GM23338 (cell line): ENCODE results near the gene PLS1. TPM values are rescaled to one million over a fixed set of nuclear protein-coding genes. Genes with fewer than 3 reads are reported as not detected.

Experiments used
- ATAC-seq: fragments of 200-7000 bp; cut with Tn5 transposase; 3 replicates; pipeline ENCODE4 v1.9.1; 2020
- DNase-seq: peaks from one replicate; pipeline ENCODE4 v3.0.0-alpha.2; 2015; ENCODE audit warnings: low spot score
- H2AFZ ChIP-seq: fragments of 200-600 bp; sonication (generic); 2 replicates; pipeline ENCODE4 v1.8.0; 2016; ENCODE audit warnings: antibody characterized with exemption, mild to moderate bottlenecking, moderate library complexity
- H3F3A ChIP-seq: fragments of 200-600 bp; sonication (generic); replicated peaks from 2 replicates; pipeline ENCODE4 v1.8.0; 2017; ENCODE audit warnings: antibody characterized with exemption, mixed run types, low read depth
- H3K27ac ChIP-seq: fragments of 200-600 bp; sonication (generic); 2 replicates; pipeline ENCODE4 v1.6.1; 2016; ENCODE audit warnings: low read depth
- H3K27me3 ChIP-seq: fragments of 200-600 bp; sonication (generic); 2 replicates; pipeline ENCODE4 v1.8.0; 2016; ENCODE audit warnings: mild to moderate bottlenecking, mixed run types, moderate library complexity; ENCODE audit not compliant: insufficient read depth
- H3K36me3 ChIP-seq: fragments of 200-600 bp; sonication (generic); 2 replicates; pipeline ENCODE4 v1.8.0; 2016; ENCODE audit warnings: mild to moderate bottlenecking; ENCODE audit not compliant: insufficient read depth
- H3K4me1 ChIP-seq: fragments of 200-600 bp; sonication (generic); 2 replicates; pipeline ENCODE4 v1.8.0; 2016; ENCODE audit warnings: mild to moderate bottlenecking, moderate library complexity; ENCODE audit not compliant: insufficient read depth
- H3K4me2 ChIP-seq: fragments of 200-600 bp; sonication (generic); 2 replicates; pipeline ENCODE4 v1.7.1; 2017; ENCODE audit warnings: mixed run types
- H3K4me3 ChIP-seq: fragments of 200-600 bp; sonication (generic); 2 replicates; pipeline ENCODE4 v1.6.1; 2016; ENCODE audit warnings: mixed run types
- H3K79me2 ChIP-seq: fragments of 200-600 bp; sonication (generic); replicated peaks from 2 replicates; pipeline ENCODE4 v1.8.0; 2017; ENCODE audit warnings: mild to moderate bottlenecking; ENCODE audit not compliant: insufficient read depth
- H3K9me2 ChIP-seq: fragments of 200-600 bp; sonication (generic); 2 replicates; pipeline ENCODE4 v1.8.0; 2017; ENCODE audit not compliant: insufficient read depth
- H4K20me1 ChIP-seq: fragments of 200-600 bp; sonication (generic); replicated peaks from 2 replicates; pipeline ENCODE4 v1.8.0; 2017; ENCODE audit warnings: mild to moderate bottlenecking; ENCODE audit not compliant: insufficient read depth
- H3K27ac Mint-ChIP-seq: 2 replicates; pipeline ENCODE4 v1.8.0; 2020; ENCODE audit warnings: inconsistent platforms, mild to moderate bottlenecking, moderate library complexity, mixed read lengths
- H3K27me3 Mint-ChIP-seq: 3 replicates; pipeline ENCODE4 v1.8.0; 2022; ENCODE audit warnings: low read depth, mild to moderate bottlenecking, moderate library complexity, mixed read lengths, inconsistent platforms; ENCODE audit not compliant: insufficient read depth, poor library complexity
- H3K36me3 Mint-ChIP-seq: 3 replicates; pipeline ENCODE4 v1.8.0; 2021; ENCODE audit warnings: low read depth, mild to moderate bottlenecking, inconsistent platforms, moderate library complexity, mixed read lengths
- H3K4me1 Mint-ChIP-seq: 3 replicates; pipeline ENCODE4 v1.8.0; 2020; ENCODE audit warnings: mild to moderate bottlenecking, inconsistent platforms, mixed read lengths
- H3K4me3 Mint-ChIP-seq: 3 replicates; pipeline ENCODE4 v1.8.0; 2021; ENCODE audit warnings: moderate library complexity, mild to moderate bottlenecking, inconsistent platforms, mixed read lengths
- H3K9me3 Mint-ChIP-seq: 3 replicates; pipeline ENCODE4 v1.8.0; 2020; ENCODE audit warnings: moderate library complexity, mild to moderate bottlenecking, inconsistent platforms, mixed read lengths
- EZH2 ChIP-seq: fragments of 200-600 bp; sonication (generic); IDR thresholded peaks from one replicate; pipeline ENCODE4 v1.8.0; 2017; ENCODE audit warnings: antibody characterized with exemption, mild to moderate bottlenecking, low read depth; ENCODE audit not compliant: unreplicated experiment
- EZH2phosphoT487 ChIP-seq: fragments of 200-600 bp; sonication (generic); IDR thresholded peaks from one replicate; pipeline ENCODE4 v1.8.1; 2018; ENCODE audit warnings: antibody characterized with exemption; ENCODE audit not compliant: unreplicated experiment
- POLR2AphosphoS5 ChIP-seq: IDR thresholded peaks from 2 replicates; pipeline ENCODE4 v1.6.1; 2016; ENCODE audit warnings: antibody characterized with exemption, low read depth
- STAT1 ChIP-seq: IDR thresholded peaks from one replicate; pipeline ENCODE4 v1.6.1; 2016; ENCODE audit warnings: antibody characterized with exemption; ENCODE audit not compliant: unreplicated experiment
- polyA plus RNA-seq: library from polyadenylated mRNA; unstranded; fragments of >200 nt; fragmentation: Nextera tagmentation; extraction: Ambion mirVana; gene quantifications from 2 replicates; pipeline ENCODE4 v1.2.1, GENCODE V29; 2016
- total RNA-seq: library from RNA; depleted of rRNA; stranded (reverse); fragments of >200 nt; shearing (Covaris generic); gene quantifications from 2 replicates; pipeline ENCODE4 v1.2.3, GENCODE V29; 2014
- TF ChIP-seq, protein P1 (sequence below): fragments of 250-450 bp; sonication (Bioruptor Pico); IDR thresholded peaks from 2 replicates; pipeline ENCODE4 v1.5.0; 2020; ENCODE audit warnings: mild to moderate bottlenecking, moderate library complexity
- TF ChIP-seq, protein P2 (sequence below): IDR thresholded peaks from 2 replicates; pipeline ENCODE4 v1.6.1; 2016; ENCODE audit warnings: antibody characterized with exemption

The PLS1 gene
- total and polyA plus RNA-seq, 2 experiments from 2014 or later, result 18.4 to 42.2 TPM

DNA sequence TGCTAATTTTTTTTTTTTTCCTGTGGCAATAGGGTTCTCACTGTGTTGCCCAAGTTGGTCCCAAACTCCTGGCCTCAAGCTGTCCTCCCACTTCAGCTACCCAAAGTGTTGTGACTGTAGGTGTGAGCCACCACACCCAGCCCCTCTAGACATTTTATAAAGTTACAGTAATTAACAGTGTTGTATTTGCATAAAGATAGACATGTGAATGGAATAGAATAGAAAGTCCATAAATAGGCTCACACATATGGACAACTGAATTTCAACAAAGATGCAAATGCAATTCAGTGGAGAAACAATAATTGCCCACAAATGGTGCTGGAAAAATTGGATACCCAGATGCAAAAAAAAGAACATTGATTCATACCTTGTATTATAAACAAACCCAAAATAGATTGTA lies 39.9 kb downstream of the PLS1 start:
- Histone ChIP-seq H3K4me1 (no peaks in the 10 kb centered on the region), H3K27me3 (no peaks in the 10 kb centered on the region), H3K9me2 (no peaks in the 10 kb centered on the region), H3K27ac (no peak overlapping the region), H3F3A (no peaks in the 10 kb centered on the region), H4K20me1 (no peaks in the 10 kb centered on the region), H3K79me2 (no peaks in the 10 kb centered on the region), H3K4me2 (no peak overlapping the region), H3K36me3 (no peaks in the 10 kb centered on the region), H3K4me3 (no peak overlapping the region), H2AFZ (no peak overlapping the region)
- Mint-ChIP-seq H3K27me3 (no peaks in the 10 kb centered on the region), H3K4me3 (no peak overlapping the region), H3K27ac (no peak overlapping the region), H3K9me3 (no peaks in the 10 kb centered on the region), H3K4me1 (no peaks in the 10 kb centered on the region), H3K36me3 (no peaks in the 10 kb centered on the region)
- no peak for ATAC-seq
- TF ChIP-seq EZH2 (no peak), EZH2phosphoT487 (no peak)
- TF ChIP-seq, protein P1, sequence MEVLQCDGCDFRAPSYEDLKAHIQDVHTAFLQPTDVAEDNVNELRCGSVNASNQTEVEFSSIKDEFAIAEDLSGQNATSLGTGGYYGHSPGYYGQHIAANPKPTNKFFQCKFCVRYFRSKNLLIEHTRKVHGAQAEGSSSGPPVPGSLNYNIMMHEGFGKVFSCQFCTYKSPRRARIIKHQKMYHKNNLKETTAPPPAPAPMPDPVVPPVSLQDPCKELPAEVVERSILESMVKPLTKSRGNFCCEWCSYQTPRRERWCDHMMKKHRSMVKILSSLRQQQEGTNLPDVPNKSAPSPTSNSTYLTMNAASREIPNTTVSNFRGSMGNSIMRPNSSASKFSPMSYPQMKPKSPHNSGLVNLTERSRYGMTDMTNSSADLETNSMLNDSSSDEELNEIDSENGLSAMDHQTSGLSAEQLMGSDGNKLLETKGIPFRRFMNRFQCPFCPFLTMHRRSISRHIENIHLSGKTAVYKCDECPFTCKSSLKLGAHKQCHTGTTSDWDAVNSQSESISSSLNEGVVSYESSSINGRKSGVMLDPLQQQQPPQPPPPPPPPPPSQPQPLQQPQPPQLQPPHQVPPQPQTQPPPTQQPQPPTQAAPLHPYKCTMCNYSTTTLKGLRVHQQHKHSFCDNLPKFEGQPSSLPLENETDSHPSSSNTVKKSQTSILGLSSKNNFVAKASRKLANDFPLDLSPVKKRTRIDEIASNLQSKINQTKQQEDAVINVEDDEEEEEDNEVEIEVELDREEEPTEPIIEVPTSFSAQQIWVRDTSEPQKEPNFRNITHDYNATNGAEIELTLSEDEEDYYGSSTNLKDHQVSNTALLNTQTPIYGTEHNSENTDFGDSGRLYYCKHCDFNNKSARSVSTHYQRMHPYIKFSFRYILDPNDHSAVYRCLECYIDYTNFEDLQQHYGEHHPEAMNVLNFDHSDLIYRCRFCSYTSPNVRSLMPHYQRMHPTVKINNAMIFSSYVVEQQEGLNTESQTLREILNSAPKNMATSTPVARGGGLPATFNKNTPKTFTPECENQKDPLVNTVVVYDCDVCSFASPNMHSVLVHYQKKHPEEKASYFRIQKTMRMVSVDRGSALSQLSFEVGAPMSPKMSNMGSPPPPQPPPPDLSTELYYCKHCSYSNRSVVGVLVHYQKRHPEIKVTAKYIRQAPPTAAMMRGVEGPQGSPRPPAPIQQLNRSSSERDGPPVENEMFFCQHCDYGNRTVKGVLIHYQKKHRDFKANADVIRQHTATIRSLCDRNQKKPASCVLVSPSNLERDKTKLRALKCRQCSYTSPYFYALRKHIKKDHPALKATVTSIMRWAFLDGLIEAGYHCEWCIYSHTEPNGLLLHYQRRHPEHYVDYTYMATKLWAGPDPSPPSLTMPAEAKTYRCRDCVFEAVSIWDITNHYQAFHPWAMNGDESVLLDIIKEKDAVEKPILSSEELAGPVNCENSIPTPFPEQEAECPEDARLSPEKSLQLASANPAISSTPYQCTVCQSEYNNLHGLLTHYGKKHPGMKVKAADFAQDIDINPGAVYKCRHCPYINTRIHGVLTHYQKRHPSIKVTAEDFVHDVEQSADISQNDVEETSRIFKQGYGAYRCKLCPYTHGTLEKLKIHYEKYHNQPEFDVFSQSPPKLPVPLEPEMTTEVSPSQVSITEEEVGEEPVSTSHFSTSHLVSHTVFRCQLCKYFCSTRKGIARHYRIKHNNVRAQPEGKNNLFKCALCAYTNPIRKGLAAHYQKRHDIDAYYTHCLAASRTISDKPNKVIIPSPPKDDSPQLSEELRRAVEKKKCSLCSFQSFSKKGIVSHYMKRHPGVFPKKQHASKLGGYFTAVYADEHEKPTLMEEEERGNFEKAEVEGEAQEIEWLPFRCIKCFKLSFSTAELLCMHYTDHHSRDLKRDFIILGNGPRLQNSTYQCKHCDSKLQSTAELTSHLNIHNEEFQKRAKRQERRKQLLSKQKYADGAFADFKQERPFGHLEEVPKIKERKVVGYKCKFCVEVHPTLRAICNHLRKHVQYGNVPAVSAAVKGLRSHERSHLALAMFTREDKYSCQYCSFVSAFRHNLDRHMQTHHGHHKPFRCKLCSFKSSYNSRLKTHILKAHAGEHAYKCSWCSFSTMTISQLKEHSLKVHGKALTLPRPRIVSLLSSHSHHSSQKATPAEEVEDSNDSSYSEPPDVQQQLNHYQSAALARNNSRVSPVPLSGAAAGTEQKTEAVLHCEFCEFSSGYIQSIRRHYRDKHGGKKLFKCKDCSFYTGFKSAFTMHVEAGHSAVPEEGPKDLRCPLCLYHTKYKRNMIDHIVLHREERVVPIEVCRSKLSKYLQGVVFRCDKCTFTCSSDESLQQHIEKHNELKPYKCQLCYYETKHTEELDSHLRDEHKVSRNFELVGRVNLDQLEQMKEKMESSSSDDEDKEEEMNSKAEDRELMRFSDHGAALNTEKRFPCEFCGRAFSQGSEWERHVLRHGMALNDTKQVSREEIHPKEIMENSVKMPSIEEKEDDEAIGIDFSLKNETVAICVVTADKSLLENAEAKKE (CRISPR knock-in tag), result no peak
- DNase-seq, result no peak

DNA sequence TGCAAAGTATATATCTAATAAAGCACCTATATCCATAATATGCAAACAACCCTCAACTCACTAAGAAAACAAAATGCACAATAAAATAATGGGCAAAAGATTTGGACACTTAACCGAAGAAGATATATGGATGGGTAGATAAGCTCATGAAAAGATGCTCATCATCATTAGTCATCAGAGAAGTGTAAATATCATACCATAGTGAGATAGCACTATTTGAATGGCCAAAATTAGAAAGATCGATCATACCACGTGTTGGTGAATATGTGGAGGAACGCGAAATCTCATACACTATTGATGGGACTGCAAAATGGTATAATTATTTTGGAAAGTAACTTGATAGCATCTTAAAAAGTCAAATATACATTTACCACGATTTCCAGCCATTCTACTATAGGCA lies 40.5 kb downstream of the PLS1 start:
- Mint-ChIP-seq H3K4me3 (no peak overlapping the region), H3K27ac (no peak overlapping the region), H3K36me3 (no peaks in the 10 kb centered on the region), H3K27me3 (no peaks in the 10 kb centered on the region), H3K9me3 (no peaks in the 10 kb centered on the region), H3K4me1 (peaks cover 3% of the 10 kb centered on the region; the same call in 2 of the 3 replicates)
- no peak for ATAC-seq
- no peak overlapping the region for H3K4me3 ChIP-seq
- H4K20me1 ChIP-seq, result no peaks in the 10 kb centered on the region
- no peaks in the 10 kb centered on the region for H3K9me2 ChIP-seq
- no peaks in the 10 kb centered on the region for H3K27me3 ChIP-seq
- H3K4me1 ChIP-seq, result no peaks in the 10 kb centered on the region
- DNase-seq, result no peak
- no peaks in the 10 kb centered on the region for H3K79me2 ChIP-seq
- H3F3A ChIP-seq, result no peaks in the 10 kb centered on the region
- no peak overlapping the region for H2AFZ ChIP-seq
- H3K36me3 ChIP-seq, result no peaks in the 10 kb centered on the region
- no peak overlapping the region for H3K27ac ChIP-seq
- no peak overlapping the region for H3K4me2 ChIP-seq
- TF ChIP-seq EZH2, result no peak
- TF ChIP-seq POLR2AphosphoS5, result no peak
- TF ChIP-seq EZH2phosphoT487, result no peak
- TF ChIP-seq, protein P2, sequence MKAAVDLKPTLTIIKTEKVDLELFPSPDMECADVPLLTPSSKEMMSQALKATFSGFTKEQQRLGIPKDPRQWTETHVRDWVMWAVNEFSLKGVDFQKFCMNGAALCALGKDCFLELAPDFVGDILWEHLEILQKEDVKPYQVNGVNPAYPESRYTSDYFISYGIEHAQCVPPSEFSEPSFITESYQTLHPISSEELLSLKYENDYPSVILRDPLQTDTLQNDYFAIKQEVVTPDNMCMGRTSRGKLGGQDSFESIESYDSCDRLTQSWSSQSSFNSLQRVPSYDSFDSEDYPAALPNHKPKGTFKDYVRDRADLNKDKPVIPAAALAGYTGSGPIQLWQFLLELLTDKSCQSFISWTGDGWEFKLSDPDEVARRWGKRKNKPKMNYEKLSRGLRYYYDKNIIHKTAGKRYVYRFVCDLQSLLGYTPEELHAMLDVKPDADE, result no peak
- no peak for TF ChIP-seq STAT1
